NB4 (cell line): Measurements from ENCODE around the gene DCAF17.
"Not testable (repeated sequence)": the region's sequence is repeated elsewhere in the genome, so short reads cannot be mapped to it uniquely, and the experiment has no call there.

Experiments used
- DNase-seq: peaks from one replicate; pipeline ENCODE4 v3.0.0; 2010; ENCODE audit warnings: low read depth
- H3K4me3 ChIP-seq: one replicate; pipeline ENCODE4 v1.5.1; 2011; ENCODE audit warnings: mild to moderate bottlenecking, low read depth, low read length, moderate library complexity
- MYC ChIP-seq: IDR thresholded peaks from 2 replicates; pipeline ENCODE4 v1.6.1; 2011; ENCODE audit warnings: low read depth, low read length
- POLR2A ChIP-seq: IDR thresholded peaks from 2 replicates; pipeline ENCODE4 v1.6.1; 2011; ENCODE audit warnings: mild to moderate bottlenecking; ENCODE audit not compliant: insufficient read length; ENCODE audit errors: extremely low read depth
- TF ChIP-seq, protein P1 (sequence below): IDR thresholded peaks from one replicate; pipeline ENCODE4 v1.5.1; 2012; ENCODE audit warnings: low read depth, low read length
- TF ChIP-seq, protein P2 (sequence below): IDR thresholded peaks from 2 replicates; pipeline ENCODE4 v1.6.1; 2011; ENCODE audit warnings: low read depth, low read length

Gene DCAF17

DNA sequence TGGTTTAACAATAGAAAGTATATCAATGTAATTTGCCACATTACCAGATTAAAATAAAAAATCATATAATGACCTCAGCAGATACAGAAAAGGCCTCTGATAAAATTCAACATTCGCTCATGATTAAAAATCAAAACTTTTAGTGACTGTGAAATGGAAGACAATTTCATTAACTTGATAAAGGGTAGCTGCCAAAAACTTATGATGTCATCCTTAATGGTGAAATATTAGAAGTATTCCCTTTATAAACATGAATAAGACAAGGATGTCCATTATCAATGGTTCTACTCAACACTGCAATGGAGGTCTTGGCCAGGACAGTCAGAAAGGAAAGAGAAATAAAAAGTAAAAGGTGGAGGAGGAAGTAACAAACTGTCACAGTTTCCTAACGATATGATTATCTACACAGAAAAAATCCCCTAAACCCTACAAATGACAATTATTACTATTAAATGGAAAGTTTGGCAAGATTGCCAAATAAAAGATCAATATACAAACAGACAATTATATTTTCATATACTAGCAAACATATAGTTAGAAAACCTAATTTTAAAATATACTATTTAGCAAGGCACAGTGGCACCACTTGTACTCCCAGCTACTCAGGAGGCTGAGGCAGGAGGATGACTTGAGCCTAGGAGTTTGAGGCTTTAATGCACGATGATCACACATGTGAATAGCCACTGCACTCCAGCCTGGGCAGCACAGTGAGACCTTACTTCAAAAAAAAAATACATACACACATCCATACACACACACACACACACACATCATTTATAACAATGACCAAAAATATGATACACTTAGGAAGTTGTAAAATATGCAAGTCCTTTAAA is 13.1 kb upstream of the DCAF17 start:
- H3K4me3 ChIP-seq = no peak overlapping the region
- no peak for DNase-seq
- TF ChIP-seq, protein P1, sequence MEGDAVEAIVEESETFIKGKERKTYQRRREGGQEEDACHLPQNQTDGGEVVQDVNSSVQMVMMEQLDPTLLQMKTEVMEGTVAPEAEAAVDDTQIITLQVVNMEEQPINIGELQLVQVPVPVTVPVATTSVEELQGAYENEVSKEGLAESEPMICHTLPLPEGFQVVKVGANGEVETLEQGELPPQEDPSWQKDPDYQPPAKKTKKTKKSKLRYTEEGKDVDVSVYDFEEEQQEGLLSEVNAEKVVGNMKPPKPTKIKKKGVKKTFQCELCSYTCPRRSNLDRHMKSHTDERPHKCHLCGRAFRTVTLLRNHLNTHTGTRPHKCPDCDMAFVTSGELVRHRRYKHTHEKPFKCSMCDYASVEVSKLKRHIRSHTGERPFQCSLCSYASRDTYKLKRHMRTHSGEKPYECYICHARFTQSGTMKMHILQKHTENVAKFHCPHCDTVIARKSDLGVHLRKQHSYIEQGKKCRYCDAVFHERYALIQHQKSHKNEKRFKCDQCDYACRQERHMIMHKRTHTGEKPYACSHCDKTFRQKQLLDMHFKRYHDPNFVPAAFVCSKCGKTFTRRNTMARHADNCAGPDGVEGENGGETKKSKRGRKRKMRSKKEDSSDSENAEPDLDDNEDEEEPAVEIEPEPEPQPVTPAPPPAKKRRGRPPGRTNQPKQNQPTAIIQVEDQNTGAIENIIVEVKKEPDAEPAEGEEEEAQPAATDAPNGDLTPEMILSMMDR = no peak
- TF ChIP-seq, protein P2, sequence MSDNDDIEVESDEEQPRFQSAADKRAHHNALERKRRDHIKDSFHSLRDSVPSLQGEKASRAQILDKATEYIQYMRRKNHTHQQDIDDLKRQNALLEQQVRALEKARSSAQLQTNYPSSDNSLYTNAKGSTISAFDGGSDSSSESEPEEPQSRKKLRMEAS = no peak
- no peak for TF ChIP-seq POLR2A
- TF ChIP-seq MYC = no peak

- not testable (repeated sequence) for H3K4me3 ChIP-seq, DNase-seq
Measured at GRCh38 chr2:171422710-171423495, 11.1 kb upstream of the DCAF17 start.

DNA sequence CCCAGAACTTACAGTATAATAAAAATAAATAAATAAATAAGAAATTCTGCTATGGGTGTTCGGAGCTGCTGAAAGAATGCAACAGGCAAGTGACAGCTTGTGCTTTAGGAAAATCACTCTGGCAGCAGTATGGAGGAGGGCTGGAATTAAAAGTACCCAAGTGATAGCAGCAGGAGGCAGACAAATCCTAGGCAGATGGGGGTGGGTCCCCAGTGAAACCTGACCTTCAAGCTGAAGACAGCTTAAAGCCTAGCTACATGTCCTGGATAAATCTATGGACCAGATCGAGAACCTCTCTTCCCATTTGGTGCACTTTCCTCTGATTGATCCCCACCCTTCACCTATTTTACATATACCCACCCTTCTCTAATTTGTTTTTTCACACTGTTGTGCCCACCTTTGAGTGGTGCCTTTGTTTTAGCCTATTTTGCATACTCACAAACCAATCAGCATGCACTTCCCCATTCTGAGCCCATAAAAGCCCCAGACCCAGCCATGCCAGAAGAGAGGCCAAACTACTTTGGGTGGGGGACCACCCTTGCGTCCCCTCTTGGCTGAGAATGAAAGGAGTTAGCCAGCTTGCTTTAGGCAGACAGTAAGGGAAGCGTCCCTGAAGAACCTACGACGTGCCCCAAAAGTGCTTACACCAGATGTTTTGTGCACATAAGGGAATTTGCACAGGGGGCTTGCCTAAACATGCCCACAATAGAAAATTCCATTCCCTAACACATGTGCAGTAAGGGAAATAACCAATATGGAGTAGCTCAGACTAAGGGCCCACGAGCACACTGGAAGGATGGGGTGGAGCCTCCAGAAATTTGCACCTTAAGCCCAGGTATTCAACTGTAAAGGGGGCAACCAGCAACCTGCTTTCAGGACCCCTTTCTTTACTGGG is 3.3 kb upstream of the DCAF17 start:
- no peak overlapping the region for H3K4me3 ChIP-seq
- DNase-seq = peak; percentile 39
- no peak for TF ChIP-seq POLR2A
- TF ChIP-seq, protein P2 = no peak
- TF ChIP-seq, protein P1 = no peak
- no peak for TF ChIP-seq MYC

- no peak for TF ChIP-seq MYC
- TF ChIP-seq, protein P1 = no peak
- no peak for TF ChIP-seq POLR2A
- TF ChIP-seq, protein P2 = no peak
- DNase-seq = no peak
- H3K4me3 ChIP-seq = no peak overlapping the region
Measured at GRCh38 chr2:171431677-171432167, 2.3 kb upstream of the DCAF17 start.

GRCh38 chr2:171432206-171432968 is 1.6 kb upstream of the DCAF17 start:
- H3K4me3 ChIP-seq = peak overlapping the region; percentile 95
- DNase-seq = peak; percentile 44
- TF ChIP-seq, protein P1 = no peak
- TF ChIP-seq MYC (no peak), POLR2A (no peak)
- TF ChIP-seq, protein P2 = no peak
